Left colon (tissue), 2 donors: ENCODE results near the gene ELOVL5. TPM values are rescaled to one million over a fixed set of nuclear protein-coding genes. Genes with fewer than 3 reads are reported as not detected.
"Not testable (repeated sequence)": the region's sequence is repeated elsewhere in the genome, so short reads cannot be mapped to it uniquely, and the experiment has no call there.

Experiments used
- ATAC-seq: fragments of 200-7000 bp; cut with Tn5 transposase; one replicate; pipeline ENCODE4 v1.9.1; 2020; ENCODE audit warnings: mild to moderate bottlenecking, moderate library complexity
- DNase-seq, 2 donors: peaks; one replicate each; pipeline ENCODE4 v3.0.0-alpha.2; 2020
- intact Hi-C, 2 donors: fragments of 100-400 bp; cut with DNase I in 1 of 2; cut with micrococcal nuclease in 1 of 2; formaldehyde crosslinking; loops; one replicate each; pipeline versions ENCODE4 v1.11.2 to v1.14.0; 2022; cut with DNase I, micrococcal nuclease
- long read RNA-seq: library from polyadenylated mRNA; unstranded; transcript quantifications from one replicate; pipeline ENCODE4 v2.0.0, GENCODE V29; 2021
- total RNA-seq, 2 donors: library from RNA; stranded (reverse); fragmentation: NEBNext Ultra II Directional; extraction: Animal tissue kit (Norgen Biotek cat#: 25700); gene quantifications; one replicate each; pipeline ENCODE4 v1.2.1, GENCODE V29; 2021
- donor health status: DM: no; HTN: no; CAD: no.
- donor health status: DM: yes; HTN: yes; CAD: no.

Gene ELOVL5, protein sequence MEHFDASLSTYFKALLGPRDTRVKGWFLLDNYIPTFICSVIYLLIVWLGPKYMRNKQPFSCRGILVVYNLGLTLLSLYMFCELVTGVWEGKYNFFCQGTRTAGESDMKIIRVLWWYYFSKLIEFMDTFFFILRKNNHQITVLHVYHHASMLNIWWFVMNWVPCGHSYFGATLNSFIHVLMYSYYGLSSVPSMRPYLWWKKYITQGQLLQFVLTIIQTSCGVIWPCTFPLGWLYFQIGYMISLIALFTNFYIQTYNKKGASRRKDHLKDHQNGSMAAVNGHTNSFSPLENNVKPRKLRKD
- 10 to 100 TPM; 21.8 to 26.7 TPM for total RNA-seq
- long read RNA-seq, transcript ELOVL5-201 (8 exons, 2,827 nt) = major isoform, 62 of 80 reads
- long read RNA-seq, partial matches to known transcripts = 9 of 80 reads
- long read RNA-seq, other reads (novel, unspliced or antisense) = 8 of 80 reads

GRCh38 chr6:53348371-53349208 lies at the start of gene ELOVL5:
Gene ELOVL5 (minus strand): TSS chr6:53348950. CDS start chr6:53295699, 53,251 bp downstream.
- peak; percentile 97 for DNase-seq
- intact Hi-C loops = no loop called here
- ATAC-seq = peak; percentile 84

DNA sequence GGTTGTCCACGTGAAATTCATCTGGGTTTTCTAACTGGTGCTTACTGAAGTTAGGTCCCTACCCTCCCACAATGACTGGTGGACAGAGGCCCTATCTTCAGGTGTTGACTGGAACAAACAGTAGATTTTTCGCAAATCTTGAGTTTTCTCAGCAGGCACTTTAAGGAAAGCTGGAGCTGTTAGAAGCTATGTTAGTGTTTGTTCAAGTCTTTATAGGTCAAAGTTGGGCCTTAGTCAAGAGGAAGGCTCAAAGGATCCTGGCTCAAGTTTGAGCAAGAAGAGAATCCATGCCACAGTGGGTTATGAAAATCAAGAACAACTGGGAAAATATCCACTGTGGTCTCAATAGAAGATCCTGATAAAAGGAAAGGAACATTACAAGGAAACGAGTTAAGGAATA lies 48.5 kb upstream of the ELOVL5 start:
- intact Hi-C loops = no loop called here
- DNase-seq = no peak
- no peak for ATAC-seq

- ATAC-seq (no peak), DNase-seq (no peak)
- intact Hi-C loops = no loop called here
Observed at GRCh38 chr6:53395986-53396385, 47.2 kb upstream of the ELOVL5 start.

DNA sequence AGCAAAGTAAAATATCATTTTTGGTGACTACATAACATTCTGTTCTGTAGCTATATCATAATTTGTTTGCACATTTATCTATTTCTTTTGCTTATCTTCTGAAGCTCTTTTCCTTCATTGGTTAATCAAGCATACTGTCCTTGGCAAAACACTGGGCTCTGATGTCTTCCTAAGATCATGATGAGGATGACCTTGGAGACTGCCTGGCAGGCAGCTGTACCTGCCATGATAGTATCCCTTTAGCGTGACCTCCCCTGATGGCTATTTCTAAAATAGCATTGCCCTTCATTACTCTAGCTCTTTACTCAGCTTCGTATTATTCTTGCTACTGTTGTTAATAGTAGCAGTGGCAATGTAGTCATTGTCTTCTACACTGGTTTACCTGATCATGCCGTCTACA lies 46.0 kb upstream of the ELOVL5 start:
- ATAC-seq (no peak), DNase-seq (no peak)
- intact Hi-C loops = no loop called here

DNA sequence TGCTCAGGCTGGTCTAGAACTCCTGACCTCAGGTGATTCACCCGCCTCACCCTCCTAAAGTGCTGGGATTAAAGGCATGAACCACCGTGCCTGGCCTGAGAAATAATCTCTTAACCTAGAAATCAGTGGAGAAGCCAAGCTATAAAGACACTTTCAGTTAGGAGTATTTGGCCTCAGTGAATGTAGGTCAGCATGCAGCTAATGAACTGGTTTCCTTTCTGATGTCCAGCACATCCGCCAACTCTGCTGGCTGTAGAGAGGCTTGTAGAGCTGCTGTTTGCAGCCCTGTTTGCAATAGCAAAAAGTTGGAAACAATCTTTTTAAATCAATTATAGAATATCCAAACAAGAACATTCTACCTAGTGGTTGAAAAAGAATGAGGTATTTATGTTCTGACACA lies 42.4 kb upstream of the ELOVL5 start:
- ATAC-seq (no peak), DNase-seq (no peak)
- intact Hi-C loops = no loop called here

DNA sequence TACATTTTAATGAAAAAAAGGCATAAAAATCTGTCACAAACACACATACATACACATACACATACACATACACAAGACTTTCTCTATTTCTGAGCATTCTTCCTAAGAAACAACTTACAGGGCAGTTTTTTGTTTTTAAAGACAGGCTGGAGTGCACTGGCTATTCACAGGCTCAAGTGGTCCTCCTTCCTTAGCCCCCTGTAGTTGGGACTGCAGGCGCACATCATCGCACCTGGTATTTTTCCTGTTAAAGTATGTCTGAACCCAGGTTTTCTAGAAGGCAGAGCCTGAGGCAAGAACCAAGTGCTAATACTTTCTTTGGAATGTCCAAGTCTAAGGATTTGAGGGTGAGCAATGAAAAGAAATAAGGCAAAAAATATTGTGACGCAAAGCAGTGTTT lies 41.3 kb upstream of the ELOVL5 start:
- DNase-seq (no peak), ATAC-seq (no peak)
- intact Hi-C loops = no loop called here

- ATAC-seq, intact Hi-C loops, DNase-seq: not testable (repeated sequence)
Observed at GRCh38 chr6:53388615-53389014, 39.9 kb upstream of the ELOVL5 start.

- intact Hi-C loops = no loop called here
- DNase-seq = no peak
- ATAC-seq = no peak
Observed at GRCh38 chr6:53382421-53382820, 33.7 kb upstream of the ELOVL5 start.

GRCh38 chr6:53378208-53378607 lies 29.5 kb upstream of the ELOVL5 start:
- intact Hi-C loops = no loop called here
- DNase-seq (no peak), ATAC-seq (no peak)

GRCh38 chr6:53377793-53378192 lies 29.0 kb upstream of the ELOVL5 start:
- DNase-seq (no peak), ATAC-seq (no peak)
- intact Hi-C loops = no loop called here

- intact Hi-C loops = no loop called here
- ATAC-seq = no peak
- DNase-seq = no peak
Observed at GRCh38 chr6:53377289-53377688, 28.5 kb upstream of the ELOVL5 start.

DNA sequence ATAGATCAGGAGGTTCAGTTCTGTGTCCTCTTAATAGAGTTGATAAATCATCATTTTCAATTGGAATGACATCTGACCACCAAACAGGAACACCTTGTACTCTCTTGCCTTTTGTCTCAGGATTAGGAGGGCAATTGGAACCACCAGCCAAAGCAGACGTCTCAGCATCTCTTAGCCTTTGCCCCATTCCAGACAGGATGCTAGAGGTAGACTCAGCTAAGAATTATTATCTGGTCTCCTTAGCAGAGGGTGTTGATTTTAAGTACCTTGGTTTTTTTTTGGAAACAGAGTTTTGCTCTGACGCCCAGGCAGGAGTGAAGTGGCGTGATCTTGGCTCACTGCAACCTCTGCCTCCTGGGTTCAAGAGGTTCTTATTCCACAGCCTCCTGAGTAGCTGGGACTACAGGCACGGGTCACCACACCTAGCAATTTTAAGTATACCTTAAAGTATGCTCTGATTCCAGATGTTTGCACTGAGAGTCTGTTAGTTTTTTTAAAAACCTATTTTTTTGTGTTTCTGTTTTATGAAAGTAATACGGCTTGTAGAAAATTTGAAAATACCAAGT lies 28.0 kb upstream of the ELOVL5 start:
- no peak for ATAC-seq
- DNase-seq = no peak
- intact Hi-C loops = no loop called here

GRCh38 chr6:53375847-53376246 lies 27.1 kb upstream of the ELOVL5 start:
- intact Hi-C loops = no loop called here
- ATAC-seq = no peak
- no peak for DNase-seq

DNA sequence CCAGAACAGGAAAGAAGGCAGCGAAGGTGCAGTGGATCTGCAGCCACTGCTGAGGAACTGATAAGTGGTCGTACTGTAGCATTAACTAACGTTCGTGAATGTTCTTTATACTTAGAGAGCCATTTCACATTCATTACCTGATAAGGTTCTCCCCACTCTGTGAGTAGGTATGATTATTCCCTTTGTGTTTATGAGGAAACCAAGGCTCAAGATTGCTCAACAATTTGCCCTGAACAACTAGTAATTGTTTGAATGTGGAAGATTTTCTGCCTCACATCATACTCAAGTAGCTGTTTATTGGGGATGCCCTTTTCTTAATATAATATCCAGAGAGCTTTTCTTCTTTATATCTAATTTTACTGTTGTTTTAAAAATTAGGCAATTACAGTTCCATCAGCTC lies 24.9 kb upstream of the ELOVL5 start:
- DNase-seq (no peak), ATAC-seq (no peak)
- intact Hi-C loops = no loop called here

DNA sequence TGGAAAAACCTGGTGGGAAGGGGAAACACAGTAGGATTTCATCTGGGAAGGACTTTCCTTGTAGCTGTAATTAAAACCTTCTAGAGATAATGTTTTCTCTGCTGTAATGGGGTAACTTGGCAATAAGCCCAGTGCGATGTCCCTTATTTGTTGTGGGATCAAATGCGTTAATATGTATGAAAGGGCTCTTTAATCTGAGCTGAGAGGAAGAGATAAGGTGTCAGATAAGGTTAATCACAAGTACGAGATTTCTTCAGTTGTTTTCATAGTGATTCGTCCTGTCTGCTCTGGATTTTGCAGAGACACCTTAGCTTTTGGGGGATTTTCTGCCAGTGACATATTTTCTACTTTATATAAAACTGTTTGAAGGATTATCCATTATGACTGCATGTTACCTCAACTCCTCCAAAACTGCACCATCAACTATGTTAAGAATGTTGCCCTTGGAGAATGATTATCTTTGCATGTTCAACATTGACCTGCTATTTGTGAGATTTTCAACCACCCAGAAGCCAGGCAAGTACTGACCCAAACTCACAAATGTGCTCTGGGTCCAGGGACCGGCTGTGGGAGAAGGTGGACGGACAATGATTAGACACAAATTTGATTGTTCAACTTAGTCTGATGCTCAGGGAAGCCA lies 21.2 kb upstream of the ELOVL5 start:
- no peak for ATAC-seq
- intact Hi-C loops = no loop called here
- DNase-seq = no peak

- intact Hi-C loops = no loop called here
- DNase-seq = no peak
- no peak for ATAC-seq
Observed at GRCh38 chr6:53369051-53369450, 20.3 kb upstream of the ELOVL5 start.

GRCh38 chr6:53366128-53366641 lies 17.4 kb upstream of the ELOVL5 start:
- intact Hi-C loops = no loop called here
- ATAC-seq = no peak

DNA sequence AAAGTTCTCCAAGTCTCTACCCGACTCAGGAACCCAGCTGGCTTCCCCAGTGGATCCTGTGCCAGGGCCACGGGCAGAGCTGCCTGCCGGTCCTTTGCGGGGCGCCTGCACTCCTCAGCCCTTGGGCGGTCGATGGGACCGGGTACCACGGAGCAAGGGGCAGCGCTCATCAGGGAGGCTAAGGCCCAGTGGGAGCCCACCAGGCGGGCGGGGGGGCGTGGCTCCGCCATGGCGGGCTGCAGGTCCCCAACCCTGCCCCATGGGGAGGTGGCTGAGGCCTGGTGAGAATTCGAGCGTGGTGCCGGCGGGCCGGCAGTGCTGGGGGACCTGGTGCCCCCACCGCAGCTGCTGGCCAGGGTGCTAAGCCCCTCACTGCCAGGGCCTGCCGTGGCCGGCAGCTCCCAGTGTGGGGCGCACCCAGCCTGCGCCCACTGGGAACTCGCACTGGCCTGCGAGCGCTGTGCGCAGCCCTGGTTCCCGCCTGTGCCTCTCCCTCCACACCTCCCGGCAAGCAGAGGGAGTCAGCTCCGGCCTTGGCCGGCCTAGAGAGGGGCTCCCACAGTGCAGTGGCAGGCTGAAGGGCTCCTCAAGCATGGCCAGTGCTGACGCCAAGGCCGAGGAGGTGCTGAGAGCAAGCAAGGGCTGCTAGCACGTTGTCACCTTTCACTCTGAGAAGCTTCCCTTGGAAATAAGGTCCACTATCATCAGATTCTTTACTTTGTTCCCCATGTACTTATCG lies 14.8 kb upstream of the ELOVL5 start:
- DNase-seq (no peak), ATAC-seq (no peak)
- intact Hi-C loops = no loop called here

More at GRCh38 chr6:53366128-53366641, 17.4 kb upstream of the ELOVL5 start:
- no peak for DNase-seq
